Fibroblast of skin of right biceps (primary cell): Measurements from ENCODE around the gene AKR1C1.
"Not testable (repeated sequence)": the region's sequence is repeated elsewhere in the genome, so short reads cannot be mapped to it uniquely, and the experiment has no call there.

Experiments
- DNase-seq: peaks from one replicate; pipeline ENCODE4 v3.0.0-alpha.2; 2013

The AKR1C1 gene

DNA sequence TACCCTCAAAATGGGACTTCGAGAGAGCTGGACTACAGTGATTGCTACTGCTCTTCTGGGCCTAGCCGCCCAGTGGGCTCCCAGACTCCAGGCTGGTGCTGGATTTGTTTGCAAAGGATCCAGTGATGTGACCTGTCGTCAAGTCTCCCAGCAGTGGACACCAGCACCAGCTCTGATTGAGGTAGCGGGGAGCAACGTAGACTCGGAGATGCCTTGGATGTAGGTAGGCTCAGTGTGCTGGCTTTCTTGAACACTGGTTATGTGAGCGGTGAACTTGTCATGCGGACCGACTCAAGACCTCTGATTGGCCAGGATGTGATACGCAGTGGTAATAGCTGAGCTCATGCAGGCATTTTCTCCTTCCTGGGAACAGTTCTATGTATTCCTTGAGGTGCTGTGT, 21.0 kb downstream of the AKR1C1 start:
- DNase-seq, result no peak

DNA sequence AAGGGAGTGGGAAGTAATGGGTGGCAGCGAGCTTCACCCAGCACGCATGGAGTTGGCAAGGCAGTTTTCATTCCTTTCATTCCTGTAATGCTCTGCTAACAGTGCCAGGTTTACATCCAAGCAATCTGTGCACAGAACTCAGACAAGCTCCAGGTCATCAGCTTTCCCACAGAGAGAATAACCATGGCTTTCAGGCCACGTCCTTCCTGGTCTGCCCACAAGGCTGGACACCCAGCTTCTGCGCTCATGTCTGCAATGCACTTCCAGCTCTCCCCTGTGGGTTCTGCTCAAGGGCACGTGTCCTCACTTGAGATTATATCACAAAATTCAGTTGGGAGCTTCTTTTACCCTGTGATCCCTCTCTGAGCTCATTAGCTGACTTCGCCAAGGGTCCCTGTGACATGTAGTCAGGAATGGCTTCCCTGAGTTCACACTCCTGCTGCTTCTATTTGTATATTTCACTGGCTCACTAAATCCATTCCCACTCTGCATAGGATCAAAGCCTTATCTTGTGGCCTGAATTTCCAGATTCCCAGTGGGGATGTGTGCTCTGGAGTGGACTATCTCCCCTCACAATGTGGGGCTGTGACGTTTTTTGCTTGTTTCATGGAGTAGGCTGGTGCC, 21.9 kb downstream of the AKR1C1 start:
- DNase-seq, result no peak

DNA sequence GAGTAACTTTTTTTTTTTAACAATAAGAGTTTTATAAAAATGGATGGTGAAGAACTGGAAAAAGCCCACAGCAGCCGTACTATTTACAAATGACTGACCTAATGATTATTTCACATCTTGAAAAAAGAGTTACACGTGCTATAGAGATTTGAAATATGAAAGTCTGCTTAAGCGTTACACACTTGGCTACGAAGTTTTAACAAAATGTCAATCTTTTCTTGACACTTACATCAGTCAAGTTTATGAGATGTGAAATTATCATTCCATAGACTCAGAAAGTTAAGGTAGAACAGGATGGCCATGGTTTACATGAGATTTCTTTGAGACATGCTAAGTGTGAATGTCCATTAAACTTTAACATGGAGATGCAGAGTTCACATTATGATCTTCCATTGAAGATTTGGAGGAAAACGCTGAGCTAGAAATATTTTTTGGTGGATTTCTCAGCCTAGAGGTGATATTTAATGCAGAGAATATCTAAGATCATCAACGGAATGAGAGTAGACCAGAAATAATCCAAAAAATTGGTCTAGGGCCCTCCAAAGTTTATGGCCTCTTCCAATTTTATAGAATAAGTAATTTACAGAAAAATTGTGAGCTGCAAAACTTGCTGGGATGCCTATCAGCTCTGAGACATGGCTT, 24.9 kb downstream of the AKR1C1 start:
- DNase-seq, result not testable (repeated sequence)

DNA sequence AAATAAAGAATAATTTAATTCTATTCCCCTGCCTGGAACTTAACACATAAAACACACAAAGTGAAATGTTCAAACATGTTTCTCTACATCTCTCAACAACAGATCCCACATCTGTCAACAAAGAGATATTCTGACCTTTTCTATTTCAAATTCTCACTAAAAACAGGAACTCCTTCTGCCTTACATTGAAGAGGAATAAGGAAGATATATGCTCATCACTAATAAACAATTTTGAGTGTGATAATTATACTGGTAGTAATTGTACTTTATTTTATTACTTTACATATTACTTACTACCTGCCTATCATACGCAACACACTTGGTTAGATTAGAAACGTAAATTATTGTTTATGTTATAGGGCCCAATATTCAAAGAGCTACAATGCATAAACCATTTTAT, 27.0 kb downstream of the AKR1C1 start:
- DNase-seq, result no peak

DNA sequence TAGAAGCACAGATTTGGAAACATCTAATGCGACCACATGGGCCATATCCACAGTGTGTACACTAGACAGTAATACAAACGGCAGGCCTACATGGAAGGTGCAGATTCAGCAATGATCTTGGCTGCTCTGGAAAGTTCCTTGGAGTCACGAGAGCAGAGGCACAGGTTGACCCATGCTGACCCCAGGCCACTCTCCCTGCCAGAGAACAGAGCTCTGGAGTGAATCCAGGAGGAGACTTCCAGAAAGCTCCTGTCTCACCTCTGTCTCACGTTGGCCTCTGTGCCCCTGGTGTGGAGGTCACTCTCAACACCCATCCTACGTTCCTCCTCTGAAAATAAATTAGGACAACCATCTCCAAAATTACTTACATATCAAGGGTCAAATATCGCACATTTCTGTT, 28.2 kb downstream of the AKR1C1 start:
- DNase-seq, result not testable (repeated sequence)

DNA sequence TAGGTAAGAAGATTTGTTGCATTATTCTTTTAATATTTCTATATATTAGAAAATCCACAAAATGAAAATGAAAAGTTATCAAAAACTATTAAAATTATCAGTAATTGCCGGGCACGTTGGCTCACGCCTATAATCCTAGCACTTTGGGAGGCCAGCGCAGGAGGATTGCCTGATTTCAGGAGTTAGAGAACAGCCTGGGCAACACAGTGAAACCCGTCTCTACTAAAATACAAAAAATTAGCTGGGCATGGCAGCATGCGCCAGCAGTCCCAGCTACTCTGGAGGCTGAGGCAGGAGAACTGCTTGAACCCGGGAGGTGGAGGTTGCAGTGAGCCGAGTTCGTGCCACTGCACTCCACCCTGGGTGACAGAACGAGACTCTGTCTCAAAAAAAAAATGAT, 29.3 kb downstream of the AKR1C1 start:
- DNase-seq, result not testable (repeated sequence)

DNA sequence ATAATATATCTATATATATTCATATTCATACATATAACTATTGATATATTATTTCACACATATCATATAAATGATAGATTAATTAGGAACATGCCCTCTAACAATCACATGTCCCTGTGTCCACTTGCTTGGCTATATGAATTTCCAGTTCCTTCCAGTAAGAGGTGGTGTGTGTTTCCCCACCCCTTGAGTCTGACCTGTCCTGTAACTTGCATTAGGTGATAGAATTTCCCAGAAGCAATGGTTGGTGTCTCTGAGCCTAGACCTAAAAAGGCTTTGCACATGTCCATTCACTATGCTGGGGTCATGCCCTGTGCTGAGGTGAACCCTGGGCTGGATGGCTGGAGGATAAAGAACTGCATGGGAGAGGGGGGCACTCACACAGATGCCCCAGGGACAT, 31.0 kb downstream of the AKR1C1 start:
- not testable (repeated sequence) for DNase-seq

DNA sequence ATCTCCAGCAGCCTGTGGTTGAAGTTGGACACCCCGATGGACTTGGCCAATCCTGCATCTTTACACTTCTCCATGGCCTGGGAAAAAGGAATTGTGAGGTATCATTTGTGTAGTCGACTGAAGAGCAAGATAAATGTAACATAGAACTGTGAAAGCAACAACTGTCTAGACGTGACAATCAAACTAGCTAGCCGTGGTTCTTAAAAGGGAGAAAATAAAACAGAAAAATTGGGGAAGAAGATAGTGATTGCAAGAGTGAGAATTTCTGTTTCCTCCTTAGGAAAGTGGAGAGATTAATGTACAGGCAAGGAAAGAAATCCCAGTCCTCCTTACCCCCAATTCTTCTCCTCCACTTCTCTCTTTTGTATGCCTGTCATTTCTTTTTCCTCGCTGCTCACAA, 35.5 kb downstream of the AKR1C1 start:
- no peak for DNase-seq

DNA sequence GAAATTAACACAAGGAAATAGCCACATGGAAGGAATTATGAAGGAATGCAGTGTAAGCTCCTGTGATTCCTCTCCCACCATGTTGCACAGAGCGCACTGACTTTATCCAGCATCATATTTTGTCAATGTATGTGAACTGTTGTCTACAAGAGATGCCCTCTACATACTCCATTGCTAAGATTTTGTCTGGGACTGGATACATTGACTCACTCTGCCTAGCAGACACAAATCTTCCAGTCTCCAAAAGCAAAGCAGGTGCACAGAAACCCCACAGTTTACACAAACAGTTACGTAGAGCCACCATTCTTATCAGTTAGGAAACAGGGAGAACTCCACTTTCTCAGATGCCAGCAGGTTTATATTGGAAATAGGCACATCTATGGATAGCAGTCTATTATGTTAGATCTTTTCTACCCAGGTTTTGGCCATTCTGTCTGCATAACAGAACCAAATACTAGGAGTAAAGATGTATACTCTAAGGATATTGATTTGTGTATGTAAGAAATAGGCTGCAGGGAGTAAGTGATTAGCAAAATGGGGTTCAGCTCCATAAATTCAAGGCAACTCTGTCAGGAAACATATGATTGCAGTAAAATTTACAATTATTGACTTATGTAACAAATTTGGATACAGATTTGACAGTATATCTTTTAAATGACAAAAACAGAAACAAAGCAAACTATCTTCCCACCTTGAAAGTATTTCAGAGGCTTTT, 39.0 kb downstream of the AKR1C1 start:
- no peak for DNase-seq

DNA sequence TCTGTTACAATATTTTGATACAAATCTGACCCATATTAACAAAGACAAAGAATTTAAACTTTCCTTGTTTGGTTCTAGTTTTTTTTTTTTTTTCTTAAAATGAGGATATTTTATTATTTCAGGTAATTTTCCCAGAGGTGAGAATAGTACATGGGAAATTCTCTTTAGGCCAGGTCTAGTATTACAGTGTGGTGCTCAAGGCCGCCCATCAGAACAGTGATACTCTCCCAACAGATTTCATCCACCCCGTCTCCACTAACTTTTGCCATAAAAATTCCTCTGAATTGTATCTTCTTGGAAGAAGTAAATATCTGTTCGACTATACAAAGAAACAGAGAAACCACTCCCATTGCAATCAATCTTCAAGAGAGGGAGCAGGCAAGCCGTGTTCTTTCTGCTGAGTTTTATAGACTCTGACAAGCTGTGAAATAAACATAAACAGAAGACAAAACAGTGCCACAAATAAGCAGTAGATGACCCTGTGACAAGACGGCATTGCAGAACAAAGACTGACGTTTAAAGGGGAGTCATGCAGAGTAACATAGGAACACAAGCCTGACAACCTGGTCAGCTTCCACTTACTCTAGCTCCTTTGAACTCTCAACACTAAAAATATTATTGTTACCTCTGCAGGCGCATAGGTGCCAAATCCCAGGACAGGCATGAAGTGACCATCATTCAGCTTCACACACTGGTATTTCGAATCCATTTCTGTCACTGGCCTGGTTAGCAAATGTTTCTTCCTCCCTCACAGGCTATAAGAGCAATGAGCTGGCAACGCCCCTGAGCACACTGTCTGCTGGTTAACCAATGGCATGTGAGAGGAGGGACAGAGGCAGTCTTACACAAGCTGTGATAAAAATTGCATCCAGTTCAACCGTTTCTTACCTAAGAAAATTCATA, 40.2 kb downstream of the AKR1C1 start, which contains the start of gene AKR1C2:
TSS of gene AKR1C2 (minus strand) at position 731 of the 903 bp plus-strand sequence. CDS start at position 709, 22 bp downstream.
- DNase-seq, result peak; percentile 9

DNA sequence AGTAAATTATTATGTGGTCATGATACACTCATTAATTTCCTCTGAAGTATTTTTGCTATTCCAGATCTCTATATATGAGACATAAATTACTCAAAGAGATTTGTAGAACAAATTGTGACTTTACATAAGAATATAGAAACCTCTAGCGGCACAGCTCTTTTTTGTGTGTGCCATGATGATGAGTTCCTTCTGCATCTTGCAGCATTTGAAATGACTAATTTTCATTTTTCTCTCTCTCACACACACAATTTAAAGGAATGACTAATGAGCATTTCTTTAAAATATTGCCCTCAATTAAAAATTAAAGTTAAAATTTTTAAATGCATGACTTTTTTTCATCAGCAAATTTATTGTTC, 40.8 kb downstream of the AKR1C1 start:
- DNase-seq, result not testable (repeated sequence)

DNA sequence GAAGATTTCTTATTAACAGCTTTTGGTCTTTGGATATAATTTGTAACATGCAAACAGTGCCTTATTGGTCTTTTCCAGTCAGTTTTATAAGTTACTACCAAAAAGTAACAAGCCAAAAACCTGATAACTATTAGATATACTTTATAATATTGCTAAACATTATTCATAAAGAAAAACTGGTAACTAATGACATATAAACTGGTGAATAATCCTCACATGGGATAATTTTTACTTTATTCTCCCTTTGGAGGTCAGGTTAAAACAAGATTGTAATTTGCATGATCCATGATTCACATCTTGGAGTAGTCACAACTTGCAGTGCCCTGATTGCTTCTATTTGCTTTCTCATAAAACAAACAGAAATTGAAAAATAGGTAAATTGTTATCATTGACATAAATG, 41.3 kb downstream of the AKR1C1 start:
- DNase-seq, result not testable (repeated sequence)

DNA sequence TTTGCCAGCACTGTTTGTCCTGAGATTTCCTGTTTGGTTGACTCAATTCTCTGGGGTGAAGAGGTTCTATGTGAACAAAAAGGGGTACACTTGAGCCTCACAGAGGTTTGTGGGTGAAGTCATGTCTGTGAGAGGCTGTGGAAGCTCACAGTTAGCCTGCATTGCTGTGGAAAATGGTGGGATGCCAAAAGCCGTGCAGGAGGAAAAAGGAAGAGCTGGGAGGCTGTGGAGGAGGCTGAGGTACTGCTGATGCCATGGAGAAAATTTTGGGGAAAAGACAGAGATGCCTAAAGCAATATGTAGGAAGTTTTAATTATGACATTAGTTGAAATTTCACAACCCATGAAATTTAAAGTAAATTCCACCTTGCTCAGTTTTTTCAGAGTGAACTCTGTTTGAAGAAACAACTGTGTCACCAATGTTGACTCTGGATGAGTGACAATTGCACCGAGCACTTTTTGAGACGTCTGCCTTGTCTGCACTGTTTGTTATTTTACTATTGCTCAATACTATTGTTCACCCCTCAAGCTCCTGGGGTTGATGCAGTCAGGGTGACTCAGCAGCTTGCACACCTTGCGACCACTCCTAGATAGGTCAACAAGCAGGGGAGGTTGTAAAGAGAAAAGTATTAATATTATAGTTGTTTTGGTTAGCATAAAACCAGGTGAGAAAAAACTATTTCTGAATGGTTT, 45.8 kb downstream of the AKR1C1 start:
- DNase-seq, result not testable (repeated sequence)

DNA sequence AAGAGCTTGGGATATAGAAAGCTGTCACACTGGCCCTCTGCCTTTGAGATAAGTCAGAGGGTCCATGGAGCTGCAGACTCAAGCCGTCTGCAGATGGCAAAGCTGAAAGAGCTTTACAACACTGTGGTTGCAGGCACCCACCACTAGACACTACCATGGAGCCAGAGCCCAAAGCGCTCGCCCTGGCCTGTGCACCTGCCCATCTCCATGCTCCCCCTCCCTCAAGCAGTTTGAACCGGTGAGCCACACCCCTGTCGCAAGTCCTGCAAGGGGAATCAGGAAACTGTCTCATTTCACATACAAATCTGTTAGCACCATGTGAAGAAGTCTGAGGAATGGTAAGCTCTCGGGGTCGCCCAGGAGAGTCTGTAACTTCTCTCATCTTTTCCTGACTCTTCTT, 46.8 kb downstream of the AKR1C1 start:
- DNase-seq, result not testable (repeated sequence)

DNA sequence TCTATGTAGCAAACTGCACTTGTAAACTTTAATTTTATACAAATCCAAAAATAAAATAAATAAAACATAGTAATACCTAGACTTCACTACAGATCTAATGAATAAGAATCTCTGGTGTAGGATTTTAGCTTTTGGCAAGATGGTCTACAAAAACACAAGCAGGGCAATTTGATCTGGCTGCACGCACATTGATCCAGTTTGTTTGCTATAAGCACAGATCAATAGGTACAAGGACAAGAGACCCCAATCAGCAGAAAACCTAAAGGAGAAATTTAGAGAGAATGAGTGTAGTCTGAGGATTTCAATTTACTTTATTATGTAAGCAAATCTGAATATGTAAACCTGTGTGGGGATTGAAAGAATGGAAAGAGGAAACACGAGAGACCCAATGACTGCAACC, 48.2 kb downstream of the AKR1C1 start:
- not testable (repeated sequence) for DNase-seq

DNA sequence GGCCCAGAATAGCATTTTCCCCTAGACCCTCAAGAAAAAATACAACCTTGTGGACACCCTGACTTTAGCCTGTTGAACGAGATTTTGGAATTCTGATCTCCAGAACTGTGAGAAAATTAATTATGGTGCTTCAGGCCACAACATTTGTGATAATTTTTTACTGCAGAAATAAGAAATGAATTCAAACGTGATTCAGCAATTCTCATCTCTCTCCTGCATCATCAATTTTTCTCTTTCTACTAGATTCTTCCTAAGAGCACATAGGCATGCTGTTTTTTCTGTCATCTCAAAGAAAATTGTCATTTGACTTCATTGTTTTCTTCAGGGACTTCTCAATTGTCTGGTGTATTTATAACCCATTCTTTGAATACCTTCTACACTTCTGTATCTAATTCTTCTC, 49.4 kb downstream of the AKR1C1 start:
- no peak for DNase-seq

DNA sequence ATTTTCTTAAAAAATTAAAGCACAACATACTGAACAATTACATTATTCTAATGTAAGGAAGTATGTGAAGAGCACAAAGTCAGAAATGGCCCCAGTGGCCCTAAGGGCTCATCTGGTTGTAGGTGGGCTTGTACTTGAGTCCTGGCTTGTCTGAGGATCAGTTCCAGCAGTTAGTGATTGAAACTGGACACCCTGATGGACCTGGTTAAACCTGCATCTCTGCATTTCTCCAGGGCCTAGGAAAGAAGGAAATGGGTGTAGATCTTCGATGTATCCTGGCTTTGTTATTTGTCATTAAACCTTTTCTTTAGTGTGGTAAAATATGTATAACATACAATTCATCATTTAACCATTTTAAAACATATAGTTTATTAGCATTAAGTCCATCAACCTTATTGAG, 50.2 kb downstream of the AKR1C1 start:
- DNase-seq, result no peak

DNA sequence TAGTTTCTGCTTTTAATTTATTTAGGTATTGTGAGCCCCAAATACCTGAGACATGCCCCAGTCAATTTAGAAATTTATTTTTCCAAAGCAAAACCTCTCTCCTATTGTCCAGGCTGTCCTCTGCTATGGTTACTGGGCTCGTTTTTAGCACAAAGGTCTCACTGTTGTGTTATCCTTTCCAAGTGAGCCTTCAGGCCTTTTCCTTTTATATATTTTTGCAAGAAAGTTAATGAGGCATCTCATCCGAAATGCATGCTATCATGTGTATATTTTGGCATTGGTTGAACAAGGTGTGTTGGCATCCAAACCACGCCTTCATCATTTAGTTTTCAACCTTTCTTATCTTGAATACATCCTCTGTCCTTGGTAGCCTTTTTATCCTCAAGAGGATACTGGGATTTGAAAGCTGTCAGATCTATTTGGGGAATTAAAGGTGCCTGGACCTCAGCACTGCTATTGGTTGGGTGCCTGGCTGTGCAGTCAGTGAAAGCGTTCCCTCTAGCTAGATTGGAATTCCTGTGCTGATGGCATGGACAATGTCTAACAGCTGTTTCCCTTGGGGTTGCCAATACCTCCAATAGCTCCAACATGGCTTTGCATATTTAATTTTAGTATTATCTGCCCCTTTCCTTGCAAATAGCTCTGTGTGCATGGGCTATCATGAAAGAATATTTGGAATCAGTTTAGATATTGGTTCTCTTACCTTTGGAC, 51.1 kb downstream of the AKR1C1 start:
- not testable (repeated sequence) for DNase-seq

DNA sequence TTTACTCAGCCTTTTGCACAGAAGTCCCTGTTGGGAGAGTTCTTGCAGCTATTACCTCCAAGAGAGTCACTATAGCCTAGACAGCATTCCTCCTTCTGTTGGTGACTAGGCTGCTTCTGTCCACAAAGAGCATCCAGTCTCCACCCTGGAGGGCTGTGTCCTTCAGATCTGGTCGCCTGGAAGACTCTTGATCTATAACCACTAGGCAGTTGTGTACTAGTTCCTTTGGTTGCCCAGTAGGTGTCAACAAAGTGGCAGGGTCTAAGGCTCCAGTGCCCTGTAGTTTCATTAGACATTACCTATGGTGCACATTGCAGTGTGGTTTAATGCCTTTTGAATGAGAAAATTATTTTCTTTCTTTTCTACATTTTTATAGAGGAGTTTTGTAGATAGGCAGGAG, 51.7 kb downstream of the AKR1C1 start:
- no peak for DNase-seq

DNA sequence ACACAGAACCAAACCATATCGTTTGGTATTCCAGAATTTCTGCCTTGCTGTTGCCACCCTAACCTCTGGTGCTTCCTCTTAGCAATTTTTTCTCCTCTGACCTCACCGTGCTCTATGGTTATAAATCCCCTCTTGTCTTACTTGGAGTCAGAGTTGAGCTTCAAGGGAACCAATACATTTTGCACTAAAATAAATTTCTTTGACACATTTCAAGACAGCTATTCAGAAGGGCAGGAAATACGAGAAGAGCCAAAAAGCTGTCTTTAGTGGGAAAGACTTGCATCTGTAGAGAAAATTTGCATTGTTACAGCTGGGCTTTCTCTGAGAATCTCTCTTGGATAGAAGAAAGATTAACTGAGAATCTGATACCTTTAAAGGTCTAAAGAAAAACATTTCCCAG, 54.9 kb downstream of the AKR1C1 start:
- DNase-seq, result no peak

DNA sequence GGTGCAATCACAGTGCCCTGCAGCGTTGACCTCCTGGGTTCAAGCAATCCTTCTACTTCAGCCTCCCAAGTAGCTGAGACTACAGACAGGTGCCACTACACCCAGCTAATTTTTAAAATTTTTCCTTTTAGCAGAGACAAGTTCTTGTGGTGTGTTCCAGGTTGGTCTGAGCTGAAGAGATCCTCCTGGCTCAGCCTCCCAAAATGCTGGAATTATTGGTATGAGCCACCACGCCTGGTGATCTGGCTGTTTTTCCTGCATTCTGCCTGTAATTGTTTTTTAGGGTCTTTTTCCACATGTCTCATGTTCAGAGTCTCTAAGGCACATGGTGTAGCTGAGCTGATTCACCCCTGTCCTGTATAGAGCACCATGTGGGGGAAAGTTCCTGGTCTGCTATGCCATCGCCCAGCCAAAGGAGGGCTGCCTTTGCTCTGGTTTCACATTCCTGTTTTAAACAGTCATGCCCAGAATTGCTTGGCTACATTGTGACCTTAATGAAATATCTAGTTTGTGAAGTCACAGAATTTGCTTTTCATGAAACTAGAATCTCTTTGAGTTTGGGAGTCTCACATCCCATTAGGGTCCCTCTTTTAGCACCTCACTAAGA, 55.6 kb downstream of the AKR1C1 start:
- peak; percentile 49 for DNase-seq
